ENCODE data around the gene DCAF12. TPM values are rescaled to one million over a fixed set of nuclear protein-coding genes. Genes with fewer than 3 reads are reported as not detected.

Gene DCAF12
- polyA plus RNA-seq, 1 donor from 2014 or later = 37.7 TPM

DNA sequence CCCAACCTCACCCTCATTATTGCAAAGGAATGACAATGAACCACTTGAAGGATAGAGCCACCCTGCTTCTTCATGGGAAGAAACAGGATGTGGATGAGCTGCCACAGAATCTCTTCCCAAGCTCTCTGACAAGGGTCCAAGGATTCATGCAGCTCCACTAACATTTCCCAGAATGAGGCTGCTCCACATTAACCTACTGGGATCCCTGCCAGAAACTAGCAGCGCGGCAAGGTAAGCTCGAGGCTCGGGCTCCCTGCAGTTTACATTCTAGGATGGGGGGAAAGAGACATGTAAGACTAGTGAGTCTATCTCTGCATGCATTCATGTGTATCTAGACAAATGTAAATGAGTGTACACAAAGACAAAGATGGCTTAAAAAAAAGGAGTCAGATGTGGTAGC, 12.1 kb downstream of the DCAF12 start:
- H3K79me2 ChIP-seq (replicated peaks; ENCODE audit: insufficient read depth, low read length) = no peaks in the 10 kb centered on the region

DNA sequence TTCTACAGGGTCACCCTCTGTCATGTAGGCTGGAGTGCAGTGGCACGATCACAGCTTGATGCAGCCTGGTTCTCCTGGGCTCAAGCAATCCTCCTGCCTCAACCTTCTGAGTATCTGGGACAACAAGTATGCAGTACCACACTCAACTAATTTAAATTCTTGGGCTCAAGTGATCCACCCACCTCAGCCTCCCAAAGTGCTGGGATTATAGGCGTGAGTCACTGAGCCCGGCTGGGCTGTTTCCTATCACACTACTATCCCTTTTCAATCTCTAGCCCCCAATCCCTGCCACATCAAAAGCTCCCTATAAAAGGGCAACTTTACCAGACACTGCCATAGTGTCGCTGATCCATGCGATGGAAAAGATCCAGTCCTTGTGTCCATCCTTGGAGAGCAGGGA, 20.4 kb downstream of the DCAF12 start:
- Histone ChIP-seq H3K9me3 (ENCODE audit: low read length) (no peaks in the 10 kb centered on the region), H2AFZ (ENCODE audit: low read depth, low read length) (no peak overlapping the region), H3K36me3 (ENCODE audit: insufficient read depth, low read length) (peaks cover 8% of the 10 kb centered on the region), H3K27me3 (ENCODE audit: insufficient read depth, low read depth, low read length) (no peaks in the 10 kb centered on the region), H3K4me3 (ENCODE audit: low read length) (no peak overlapping the region), H3F3A (ENCODE audit: insufficient read depth, low read length, poor library complexity, severe bottlenecking) (no peaks in the 10 kb centered on the region), H3K4me2 (ENCODE audit: low read length) (no peak overlapping the region), H3K9ac (ENCODE audit: low read length) (no peak overlapping the region), H3K9me2 (ENCODE audit: insufficient read depth, low read length) (no peaks in the 10 kb centered on the region), H4K20me1 (ENCODE audit: insufficient read depth) (no peaks in the 10 kb centered on the region), H3K79me2 (replicated peaks; ENCODE audit: insufficient read depth, low read length) (no peaks in the 10 kb centered on the region), H3K27ac (ENCODE audit: low read length) (no peak overlapping the region)
- TF ChIP-seq POLR2AphosphoS5 (IDR thresholded peaks at IDR 0.05) = no peak
- no peak for TF ChIP-seq TAF1 (IDR thresholded peaks at IDR 0.05; ENCODE audit: low read depth)
- TF ChIP-seq SMC3 (conservative IDR thresholded peaks at IDR 0.05; ENCODE audit: poor library complexity) = no peak
- no peak for TF ChIP-seq EZH2 (IDR thresholded peaks at IDR 0.05; ENCODE audit: borderline replicate concordance, insufficient read depth, low read length, poor library complexity, severe bottlenecking)
- no peak for TF ChIP-seq RAD21 (conservative IDR thresholded peaks at IDR 0.05)
- TF ChIP-seq EP300 (conservative IDR thresholded peaks at IDR 0.05; ENCODE audit: poor library complexity, severe bottlenecking) = no peak

More for the DNA sequence above, 12.1 kb downstream of the DCAF12 start:
- TF ChIP-seq EP300 (conservative IDR thresholded peaks at IDR 0.05; ENCODE audit: poor library complexity, severe bottlenecking) = no peak
- H3K27ac ChIP-seq (ENCODE audit: low read length) = no peak overlapping the region
- no peaks in the 10 kb centered on the region for H3K27me3 ChIP-seq (ENCODE audit: insufficient read depth, low read depth, low read length)
- no peaks in the 10 kb centered on the region for H3F3A ChIP-seq (ENCODE audit: insufficient read depth, low read length, poor library complexity, severe bottlenecking)
- no peak overlapping the region for H2AFZ ChIP-seq (ENCODE audit: low read depth, low read length)
- H3K4me3 ChIP-seq (ENCODE audit: low read length) = no peak overlapping the region
- peaks cover 10% of the 10 kb centered on the region for H3K36me3 ChIP-seq (ENCODE audit: insufficient read depth, low read length)
- no peak overlapping the region for H3K9ac ChIP-seq (ENCODE audit: low read length)
- H4K20me1 ChIP-seq (ENCODE audit: insufficient read depth) = no peaks in the 10 kb centered on the region
- no peak overlapping the region for H3K4me2 ChIP-seq (ENCODE audit: low read length)
- no peaks in the 10 kb centered on the region for H3K9me2 ChIP-seq (ENCODE audit: insufficient read depth, low read length)
- H3K9me3 ChIP-seq (ENCODE audit: low read length) = no peaks in the 10 kb centered on the region

DNA sequence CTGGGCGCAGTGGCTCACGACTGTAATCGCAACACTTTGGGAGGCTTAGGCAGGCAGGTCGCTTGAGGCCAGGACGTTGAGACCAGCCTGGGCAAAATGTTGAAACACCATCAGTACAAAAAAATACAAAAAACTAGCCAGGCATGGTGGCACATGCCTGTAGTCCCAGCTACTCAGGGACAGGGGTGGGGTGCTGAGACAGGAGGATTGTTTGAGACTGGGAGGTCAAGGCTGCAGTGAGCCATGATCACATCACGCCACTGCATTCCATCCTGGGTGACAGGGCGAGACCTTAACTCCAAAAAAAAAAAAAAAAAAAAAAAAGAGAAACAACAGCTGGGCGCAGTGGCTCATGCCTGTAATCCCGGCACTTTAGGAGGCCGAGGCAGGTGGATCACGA, 23.7 kb downstream of the DCAF12 start:
- no peak overlapping the region for H3K4me3 ChIP-seq (ENCODE audit: low read length)
- no peak overlapping the region for H3K27ac ChIP-seq (ENCODE audit: low read length)
- H2AFZ ChIP-seq (ENCODE audit: low read depth, low read length) = no peak overlapping the region
- no peak overlapping the region for H3K4me2 ChIP-seq (ENCODE audit: low read length)
- no peak for TF ChIP-seq MXI1 (conservative IDR thresholded peaks at IDR 0.05; ENCODE audit: poor library complexity, severe bottlenecking)
- no peak for TF ChIP-seq TAF1 (IDR thresholded peaks at IDR 0.05; ENCODE audit: low read depth)
- TF ChIP-seq, protein P1, sequence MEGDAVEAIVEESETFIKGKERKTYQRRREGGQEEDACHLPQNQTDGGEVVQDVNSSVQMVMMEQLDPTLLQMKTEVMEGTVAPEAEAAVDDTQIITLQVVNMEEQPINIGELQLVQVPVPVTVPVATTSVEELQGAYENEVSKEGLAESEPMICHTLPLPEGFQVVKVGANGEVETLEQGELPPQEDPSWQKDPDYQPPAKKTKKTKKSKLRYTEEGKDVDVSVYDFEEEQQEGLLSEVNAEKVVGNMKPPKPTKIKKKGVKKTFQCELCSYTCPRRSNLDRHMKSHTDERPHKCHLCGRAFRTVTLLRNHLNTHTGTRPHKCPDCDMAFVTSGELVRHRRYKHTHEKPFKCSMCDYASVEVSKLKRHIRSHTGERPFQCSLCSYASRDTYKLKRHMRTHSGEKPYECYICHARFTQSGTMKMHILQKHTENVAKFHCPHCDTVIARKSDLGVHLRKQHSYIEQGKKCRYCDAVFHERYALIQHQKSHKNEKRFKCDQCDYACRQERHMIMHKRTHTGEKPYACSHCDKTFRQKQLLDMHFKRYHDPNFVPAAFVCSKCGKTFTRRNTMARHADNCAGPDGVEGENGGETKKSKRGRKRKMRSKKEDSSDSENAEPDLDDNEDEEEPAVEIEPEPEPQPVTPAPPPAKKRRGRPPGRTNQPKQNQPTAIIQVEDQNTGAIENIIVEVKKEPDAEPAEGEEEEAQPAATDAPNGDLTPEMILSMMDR (IDR thresholded peaks at IDR 0.05; ENCODE audit: poor library complexity, severe bottlenecking) = no peak
- no peak for TF ChIP-seq EZH2 (IDR thresholded peaks at IDR 0.05; ENCODE audit: borderline replicate concordance, insufficient read depth, low read length, poor library complexity, severe bottlenecking)
- TF ChIP-seq, protein P2, sequence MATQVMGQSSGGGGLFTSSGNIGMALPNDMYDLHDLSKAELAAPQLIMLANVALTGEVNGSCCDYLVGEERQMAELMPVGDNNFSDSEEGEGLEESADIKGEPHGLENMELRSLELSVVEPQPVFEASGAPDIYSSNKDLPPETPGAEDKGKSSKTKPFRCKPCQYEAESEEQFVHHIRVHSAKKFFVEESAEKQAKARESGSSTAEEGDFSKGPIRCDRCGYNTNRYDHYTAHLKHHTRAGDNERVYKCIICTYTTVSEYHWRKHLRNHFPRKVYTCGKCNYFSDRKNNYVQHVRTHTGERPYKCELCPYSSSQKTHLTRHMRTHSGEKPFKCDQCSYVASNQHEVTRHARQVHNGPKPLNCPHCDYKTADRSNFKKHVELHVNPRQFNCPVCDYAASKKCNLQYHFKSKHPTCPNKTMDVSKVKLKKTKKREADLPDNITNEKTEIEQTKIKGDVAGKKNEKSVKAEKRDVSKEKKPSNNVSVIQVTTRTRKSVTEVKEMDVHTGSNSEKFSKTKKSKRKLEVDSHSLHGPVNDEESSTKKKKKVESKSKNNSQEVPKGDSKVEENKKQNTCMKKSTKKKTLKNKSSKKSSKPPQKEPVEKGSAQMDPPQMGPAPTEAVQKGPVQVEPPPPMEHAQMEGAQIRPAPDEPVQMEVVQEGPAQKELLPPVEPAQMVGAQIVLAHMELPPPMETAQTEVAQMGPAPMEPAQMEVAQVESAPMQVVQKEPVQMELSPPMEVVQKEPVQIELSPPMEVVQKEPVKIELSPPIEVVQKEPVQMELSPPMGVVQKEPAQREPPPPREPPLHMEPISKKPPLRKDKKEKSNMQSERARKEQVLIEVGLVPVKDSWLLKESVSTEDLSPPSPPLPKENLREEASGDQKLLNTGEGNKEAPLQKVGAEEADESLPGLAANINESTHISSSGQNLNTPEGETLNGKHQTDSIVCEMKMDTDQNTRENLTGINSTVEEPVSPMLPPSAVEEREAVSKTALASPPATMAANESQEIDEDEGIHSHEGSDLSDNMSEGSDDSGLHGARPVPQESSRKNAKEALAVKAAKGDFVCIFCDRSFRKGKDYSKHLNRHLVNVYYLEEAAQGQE (IDR thresholded peaks at IDR 0.05; ENCODE audit: borderline replicate concordance) = no peak
- no peak for TF ChIP-seq SMC3 (conservative IDR thresholded peaks at IDR 0.05; ENCODE audit: poor library complexity)
- no peak for TF ChIP-seq RAD21 (conservative IDR thresholded peaks at IDR 0.05)
- no peak for TF ChIP-seq POLR2AphosphoS5 (IDR thresholded peaks at IDR 0.05)
- TF ChIP-seq EP300 (conservative IDR thresholded peaks at IDR 0.05; ENCODE audit: poor library complexity, severe bottlenecking) = no peak
- H4K20me1 ChIP-seq (ENCODE audit: insufficient read depth) = no peaks in the 10 kb centered on the region
- H3K9me3 ChIP-seq (ENCODE audit: low read length) = no peaks in the 10 kb centered on the region
- H3K9me2 ChIP-seq (ENCODE audit: insufficient read depth, low read length) = no peaks in the 10 kb centered on the region
- H3K79me2 ChIP-seq (replicated peaks; ENCODE audit: insufficient read depth, low read length) = no peaks in the 10 kb centered on the region
- H3K27me3 ChIP-seq (ENCODE audit: insufficient read depth, low read depth, low read length) = no peaks in the 10 kb centered on the region
- no peaks in the 10 kb centered on the region for H3F3A ChIP-seq (ENCODE audit: insufficient read depth, low read length, poor library complexity, severe bottlenecking)
- no peak overlapping the region for H3K9ac ChIP-seq (ENCODE audit: low read length)
- H3K36me3 ChIP-seq (ENCODE audit: insufficient read depth, low read length) = peaks cover 8% of the 10 kb centered on the region

Measured in neural cell (in vitro differentiated cells).